ENCODE results near the gene ADAMTS18. TPM values are rescaled to one million over a fixed set of nuclear protein-coding genes. Genes with fewer than 3 reads are reported as not detected.

Gene ADAMTS18
- total RNA-seq, 1 donor from 2014 or later, result not detected

DNA sequence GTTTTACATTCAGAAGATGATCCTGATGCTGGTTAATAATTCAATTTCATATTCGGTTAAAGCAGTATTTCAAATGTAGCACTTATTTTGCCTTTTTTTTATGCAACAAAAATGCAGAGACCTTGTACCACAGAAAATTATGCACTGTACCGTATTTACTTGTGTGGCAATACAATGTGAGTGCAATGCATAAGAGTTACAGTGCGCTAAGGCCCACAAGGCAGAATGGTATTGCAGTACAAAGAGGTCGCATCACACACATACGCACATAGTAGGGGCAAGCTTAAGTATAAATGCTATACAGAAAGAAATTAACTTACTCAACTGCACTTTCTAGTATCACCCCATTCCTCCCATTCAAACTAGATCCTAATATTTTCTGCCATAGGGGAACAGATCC, 132.6 kb downstream of the ADAMTS18 start:
- Histone ChIP-seq H3K27me3 (no peaks in the 10 kb centered on the region), H3K4me3 (no peak overlapping the region), H3K9me3 (no peaks in the 10 kb centered on the region), H3K27ac (no peak overlapping the region), H3K36me3 (no peaks in the 10 kb centered on the region), H3K4me1 (no peaks in the 10 kb centered on the region)
- intact Hi-C loops (cut with DNase I), result no loop called here
- no peak for DNase-seq (ENCODE audit: low spot score in 2 of 2)
- TF ChIP-seq, protein P1, sequence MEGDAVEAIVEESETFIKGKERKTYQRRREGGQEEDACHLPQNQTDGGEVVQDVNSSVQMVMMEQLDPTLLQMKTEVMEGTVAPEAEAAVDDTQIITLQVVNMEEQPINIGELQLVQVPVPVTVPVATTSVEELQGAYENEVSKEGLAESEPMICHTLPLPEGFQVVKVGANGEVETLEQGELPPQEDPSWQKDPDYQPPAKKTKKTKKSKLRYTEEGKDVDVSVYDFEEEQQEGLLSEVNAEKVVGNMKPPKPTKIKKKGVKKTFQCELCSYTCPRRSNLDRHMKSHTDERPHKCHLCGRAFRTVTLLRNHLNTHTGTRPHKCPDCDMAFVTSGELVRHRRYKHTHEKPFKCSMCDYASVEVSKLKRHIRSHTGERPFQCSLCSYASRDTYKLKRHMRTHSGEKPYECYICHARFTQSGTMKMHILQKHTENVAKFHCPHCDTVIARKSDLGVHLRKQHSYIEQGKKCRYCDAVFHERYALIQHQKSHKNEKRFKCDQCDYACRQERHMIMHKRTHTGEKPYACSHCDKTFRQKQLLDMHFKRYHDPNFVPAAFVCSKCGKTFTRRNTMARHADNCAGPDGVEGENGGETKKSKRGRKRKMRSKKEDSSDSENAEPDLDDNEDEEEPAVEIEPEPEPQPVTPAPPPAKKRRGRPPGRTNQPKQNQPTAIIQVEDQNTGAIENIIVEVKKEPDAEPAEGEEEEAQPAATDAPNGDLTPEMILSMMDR (IDR thresholded peaks at IDR 0.05), result no peak

DNA sequence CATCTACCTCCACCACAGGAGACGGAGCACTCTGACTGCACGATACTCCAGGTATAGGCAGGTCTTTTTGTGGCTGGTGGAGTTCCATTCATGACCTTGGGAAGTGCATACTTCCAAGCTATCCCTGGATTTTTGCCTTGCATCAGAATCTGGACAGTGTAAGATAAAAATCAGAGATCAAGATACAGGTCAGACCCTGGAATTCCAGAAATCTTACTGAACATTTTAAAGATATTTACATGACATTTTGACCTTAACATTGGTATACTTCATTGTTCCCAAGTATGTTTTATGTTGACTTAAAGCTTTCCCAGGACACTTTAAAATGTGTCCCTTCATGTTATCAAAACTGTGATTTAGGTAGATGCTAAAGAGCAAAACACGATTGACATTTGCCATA, 134.6 kb downstream of the ADAMTS18 start:
- Histone ChIP-seq H3K9me3 (no peaks in the 10 kb centered on the region), H3K27me3 (no peaks in the 10 kb centered on the region), H3K27ac (no peak overlapping the region), H3K36me3 (no peaks in the 10 kb centered on the region), H3K4me1 (no peaks in the 10 kb centered on the region), H3K4me3 (no peak overlapping the region)
- intact Hi-C loops (cut with DNase I), result no loop called here
- TF ChIP-seq, protein P1 (IDR thresholded peaks at IDR 0.05), result no peak
- no peak for DNase-seq (ENCODE audit: low spot score in 2 of 2)

DNA sequence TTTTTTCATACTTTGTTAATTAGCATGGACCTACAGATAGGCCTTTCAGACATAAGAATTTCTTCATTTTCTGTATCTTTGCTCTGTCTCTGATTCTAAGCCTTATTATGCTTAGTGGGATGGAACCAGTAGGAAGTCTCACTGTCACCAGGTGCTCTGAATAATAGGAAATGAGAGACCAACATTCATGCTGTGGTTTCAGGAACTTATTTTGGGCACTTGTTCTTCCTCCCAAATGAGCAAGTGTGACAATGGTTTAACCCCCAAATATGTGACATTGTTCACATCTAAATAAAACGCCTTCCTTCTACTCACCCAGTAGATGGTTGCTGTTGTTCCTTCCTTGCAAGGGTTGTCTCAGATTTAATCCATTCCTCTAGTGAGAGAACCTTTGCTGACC, 135.4 kb downstream of the ADAMTS18 start:
- TF ChIP-seq, protein P1 (IDR thresholded peaks at IDR 0.05), result no peak
- no peak overlapping the region for H3K27ac ChIP-seq
- no peaks in the 10 kb centered on the region for H3K27me3 ChIP-seq
- no peaks in the 10 kb centered on the region for H3K4me1 ChIP-seq
- intact Hi-C loops (cut with DNase I), result no loop called here
- H3K36me3 ChIP-seq, result no peaks in the 10 kb centered on the region
- no peak overlapping the region for H3K4me3 ChIP-seq
- H3K9me3 ChIP-seq, result no peaks in the 10 kb centered on the region
- DNase-seq (ENCODE audit: low spot score in 2 of 2), result no peak

DNA sequence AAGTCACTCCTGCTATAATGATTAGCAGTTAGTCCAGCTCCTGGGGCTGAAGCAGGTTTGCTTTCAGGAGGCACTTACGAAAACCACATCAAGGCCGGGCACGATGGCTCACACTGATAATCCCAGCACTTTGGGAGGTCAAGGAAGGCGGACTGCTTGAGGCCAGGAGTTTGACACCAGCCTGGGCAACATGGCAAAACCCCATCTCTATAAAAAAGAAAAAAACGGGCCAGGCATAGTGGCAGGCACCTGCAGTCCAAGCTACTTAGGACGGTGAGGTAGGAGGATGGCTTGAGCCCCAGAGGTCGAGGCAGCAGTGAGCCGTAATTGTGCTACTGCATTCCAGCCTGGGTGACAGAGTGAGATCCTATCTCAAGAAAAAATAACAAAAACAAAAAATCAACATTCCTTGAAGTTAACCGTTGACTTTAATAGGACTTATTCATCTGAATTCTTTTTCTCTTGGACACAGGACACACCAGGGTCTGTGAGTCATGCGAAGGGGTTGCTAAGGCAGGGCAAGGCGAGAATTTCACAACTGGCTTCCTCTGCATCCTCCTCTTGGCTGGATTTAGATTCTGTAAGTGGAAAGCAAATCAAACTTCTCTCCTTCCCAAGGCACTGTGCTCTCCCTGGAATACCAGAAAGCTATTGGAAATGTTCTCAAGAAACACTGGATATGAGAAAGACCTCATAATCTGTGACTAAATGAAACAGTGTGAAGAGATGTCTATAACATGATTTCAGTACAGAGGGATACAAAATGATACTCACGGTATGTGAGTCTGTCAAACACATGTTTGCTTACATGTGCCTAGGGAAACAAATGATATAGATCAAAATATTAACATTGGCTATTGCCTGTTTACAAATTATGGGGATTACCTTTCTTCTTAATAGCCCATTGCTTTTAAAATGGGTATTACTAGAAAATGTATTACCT, 136.1 kb downstream of the ADAMTS18 start:
- DNase-seq (ENCODE audit: low spot score in 2 of 2), result no peak
- Histone ChIP-seq H3K4me1 (no peaks in the 10 kb centered on the region), H3K9me3 (no peaks in the 10 kb centered on the region), H3K27me3 (no peaks in the 10 kb centered on the region), H3K4me3 (no peak overlapping the region), H3K36me3 (no peaks in the 10 kb centered on the region), H3K27ac (no peak overlapping the region)
- TF ChIP-seq, protein P1 (IDR thresholded peaks at IDR 0.05), result no peak
- intact Hi-C loops (cut with DNase I), result no loop called here

DNA sequence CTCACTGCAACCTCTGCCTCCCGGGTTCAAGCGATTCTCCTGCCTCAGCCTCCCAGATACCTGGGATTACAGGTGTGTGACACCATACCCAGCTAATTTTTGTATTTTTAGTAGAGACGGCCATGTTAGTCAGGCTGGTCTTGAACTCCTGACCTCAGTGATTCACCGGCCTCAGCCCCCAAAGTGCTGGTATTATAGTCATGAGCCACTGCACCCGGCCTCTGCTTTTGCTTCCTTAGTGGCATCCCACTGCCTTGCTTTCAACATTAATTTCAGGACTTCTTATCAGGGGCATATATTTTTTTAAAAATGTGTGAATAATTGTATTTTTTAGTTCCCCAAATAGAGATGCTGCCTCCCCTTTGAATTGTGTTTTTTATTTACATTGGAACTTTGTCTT, 136.8 kb downstream of the ADAMTS18 start:
- DNase-seq (ENCODE audit: low spot score in 2 of 2), result no peak
- Histone ChIP-seq H3K27ac (no peak overlapping the region), H3K27me3 (no peaks in the 10 kb centered on the region), H3K36me3 (no peaks in the 10 kb centered on the region), H3K9me3 (no peaks in the 10 kb centered on the region), H3K4me1 (no peaks in the 10 kb centered on the region), H3K4me3 (no peak overlapping the region)
- intact Hi-C loops (cut with DNase I), result no loop called here
- TF ChIP-seq, protein P1 (IDR thresholded peaks at IDR 0.05), result no peak

Measured in ascending aorta (tissue), 2 donors.